ENCODE data around the gene DRC1. TPM values are rescaled to one million over a fixed set of nuclear protein-coding genes. Genes with fewer than 3 reads are reported as not detected.

DRC1 gene
- total RNA-seq, 1 donor from 2014 or later, result not detected

DNA sequence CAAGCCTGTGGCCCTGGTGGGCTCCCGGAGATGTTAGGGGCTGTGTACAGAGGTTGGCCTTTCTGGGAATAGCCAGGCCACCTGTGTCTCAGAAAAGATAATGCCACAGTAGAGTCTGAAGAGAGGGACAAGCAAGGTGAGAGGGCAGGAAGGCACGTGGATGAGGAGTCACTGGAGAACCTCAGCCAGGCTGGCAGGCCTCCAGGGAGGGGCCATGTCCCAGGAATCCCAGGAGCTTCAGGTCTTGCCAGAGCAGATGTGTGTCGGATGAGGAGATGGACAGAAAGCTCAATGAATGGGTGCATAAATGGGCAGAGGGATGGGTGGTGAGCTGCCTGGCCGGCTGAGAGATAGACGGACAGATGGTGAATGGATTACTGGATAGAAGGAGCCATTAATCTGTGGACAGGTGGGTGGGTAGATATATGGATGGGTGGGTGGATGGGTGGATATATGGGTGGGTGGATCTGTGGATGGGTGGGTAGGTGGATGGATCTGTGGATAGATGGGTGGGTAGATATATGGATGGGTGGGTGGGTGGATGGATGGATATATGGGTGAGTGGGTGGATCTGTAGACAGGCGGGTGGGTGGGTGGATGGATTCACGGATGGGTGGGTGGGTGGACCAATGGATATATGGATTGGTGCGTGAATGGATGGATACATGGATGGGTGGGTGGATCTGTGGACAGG, 84.2 kb downstream of the DRC1 start:
- no peaks in the 10 kb centered on the region for H3K9me3 ChIP-seq
- intact Hi-C loops (cut with DNase I), result no loop called here
- H3K4me3 ChIP-seq, result no peak overlapping the region
- no peaks in the 10 kb centered on the region for H3K4me1 ChIP-seq
- TF ChIP-seq POLR2AphosphoS5 (IDR thresholded peaks at IDR 0.05; ENCODE audit: insufficient read depth in 1 of 2, low read depth in 1 of 2) (no peak), POLR2A (IDR thresholded peaks at IDR 0.05) (no peak)
- TF ChIP-seq, protein P1, sequence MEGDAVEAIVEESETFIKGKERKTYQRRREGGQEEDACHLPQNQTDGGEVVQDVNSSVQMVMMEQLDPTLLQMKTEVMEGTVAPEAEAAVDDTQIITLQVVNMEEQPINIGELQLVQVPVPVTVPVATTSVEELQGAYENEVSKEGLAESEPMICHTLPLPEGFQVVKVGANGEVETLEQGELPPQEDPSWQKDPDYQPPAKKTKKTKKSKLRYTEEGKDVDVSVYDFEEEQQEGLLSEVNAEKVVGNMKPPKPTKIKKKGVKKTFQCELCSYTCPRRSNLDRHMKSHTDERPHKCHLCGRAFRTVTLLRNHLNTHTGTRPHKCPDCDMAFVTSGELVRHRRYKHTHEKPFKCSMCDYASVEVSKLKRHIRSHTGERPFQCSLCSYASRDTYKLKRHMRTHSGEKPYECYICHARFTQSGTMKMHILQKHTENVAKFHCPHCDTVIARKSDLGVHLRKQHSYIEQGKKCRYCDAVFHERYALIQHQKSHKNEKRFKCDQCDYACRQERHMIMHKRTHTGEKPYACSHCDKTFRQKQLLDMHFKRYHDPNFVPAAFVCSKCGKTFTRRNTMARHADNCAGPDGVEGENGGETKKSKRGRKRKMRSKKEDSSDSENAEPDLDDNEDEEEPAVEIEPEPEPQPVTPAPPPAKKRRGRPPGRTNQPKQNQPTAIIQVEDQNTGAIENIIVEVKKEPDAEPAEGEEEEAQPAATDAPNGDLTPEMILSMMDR (IDR thresholded peaks at IDR 0.05), result no peak
- no peaks in the 10 kb centered on the region for H3K36me3 ChIP-seq
- DNase-seq (ENCODE audit: extremely low spot score in 2 of 2), result no peak
- no peaks in the 10 kb centered on the region for H3K27me3 ChIP-seq
- H3K27ac ChIP-seq, result no peak overlapping the region

DNA sequence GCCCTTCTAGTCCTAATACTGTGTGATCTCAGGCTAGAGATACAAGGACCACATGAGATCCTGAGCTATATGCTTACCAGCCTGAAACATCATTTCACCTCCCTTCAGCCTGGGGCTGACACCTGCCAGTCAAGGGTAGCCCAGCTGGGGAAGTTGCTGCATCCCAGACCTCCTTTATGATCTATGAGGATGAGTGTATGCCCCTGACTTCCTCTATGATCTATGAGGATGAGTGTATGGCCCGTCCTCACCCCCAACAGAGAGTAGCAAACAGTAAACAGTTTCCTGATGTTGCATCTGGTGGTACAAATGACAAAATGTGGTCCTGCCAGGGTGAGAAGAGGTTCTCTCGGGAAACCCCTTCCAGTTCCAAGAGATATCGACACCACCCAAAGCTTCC, 85.1 kb downstream of the DRC1 start:
- no peaks in the 10 kb centered on the region for H3K27me3 ChIP-seq
- H3K9me3 ChIP-seq, result no peaks in the 10 kb centered on the region
- H3K36me3 ChIP-seq, result no peaks in the 10 kb centered on the region
- H3K4me1 ChIP-seq, result no peaks in the 10 kb centered on the region
- H3K4me3 ChIP-seq, result no peak overlapping the region
- H3K27ac ChIP-seq, result no peak overlapping the region
- intact Hi-C loops (cut with DNase I), result no loop called here
- no peak for DNase-seq (ENCODE audit: extremely low spot score in 2 of 2)
- TF ChIP-seq, protein P1 (IDR thresholded peaks at IDR 0.05), result no peak
- no peak for TF ChIP-seq POLR2A (IDR thresholded peaks at IDR 0.05)
- no peak for TF ChIP-seq POLR2AphosphoS5 (IDR thresholded peaks at IDR 0.05; ENCODE audit: insufficient read depth in 1 of 2, low read depth in 1 of 2)

DNA sequence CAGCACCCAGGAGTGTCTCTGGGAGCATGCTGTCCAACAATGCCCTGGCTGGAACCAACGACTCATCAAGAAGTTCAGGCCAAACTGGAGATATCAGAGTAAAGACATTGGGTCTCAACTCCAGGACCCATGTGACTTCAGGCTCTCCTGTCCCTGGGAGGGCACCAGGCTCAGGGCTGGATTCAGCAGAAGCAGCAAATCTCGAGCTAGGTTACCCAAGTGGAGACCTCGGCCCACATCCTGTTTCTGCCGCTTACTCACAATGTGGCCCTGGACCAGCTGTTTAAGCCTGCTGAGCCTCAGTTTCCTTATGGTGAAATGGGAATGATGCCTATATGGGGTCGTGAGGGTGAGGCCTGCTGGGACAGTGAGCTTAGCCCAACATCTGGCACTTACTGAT, 85.5 kb downstream of the DRC1 start:
- Histone ChIP-seq H3K4me3 (no peak overlapping the region), H3K27me3 (no peaks in the 10 kb centered on the region), H3K27ac (no peak overlapping the region), H3K9me3 (no peaks in the 10 kb centered on the region), H3K4me1 (no peaks in the 10 kb centered on the region), H3K36me3 (no peaks in the 10 kb centered on the region)
- TF ChIP-seq POLR2A (IDR thresholded peaks at IDR 0.05) (no peak), POLR2AphosphoS5 (IDR thresholded peaks at IDR 0.05; ENCODE audit: insufficient read depth in 1 of 2, low read depth in 1 of 2) (no peak)
- TF ChIP-seq, protein P1 (IDR thresholded peaks at IDR 0.05), result no peak
- intact Hi-C loops (cut with DNase I), result no loop called here
- DNase-seq (ENCODE audit: extremely low spot score in 2 of 2), result no peak

DNA sequence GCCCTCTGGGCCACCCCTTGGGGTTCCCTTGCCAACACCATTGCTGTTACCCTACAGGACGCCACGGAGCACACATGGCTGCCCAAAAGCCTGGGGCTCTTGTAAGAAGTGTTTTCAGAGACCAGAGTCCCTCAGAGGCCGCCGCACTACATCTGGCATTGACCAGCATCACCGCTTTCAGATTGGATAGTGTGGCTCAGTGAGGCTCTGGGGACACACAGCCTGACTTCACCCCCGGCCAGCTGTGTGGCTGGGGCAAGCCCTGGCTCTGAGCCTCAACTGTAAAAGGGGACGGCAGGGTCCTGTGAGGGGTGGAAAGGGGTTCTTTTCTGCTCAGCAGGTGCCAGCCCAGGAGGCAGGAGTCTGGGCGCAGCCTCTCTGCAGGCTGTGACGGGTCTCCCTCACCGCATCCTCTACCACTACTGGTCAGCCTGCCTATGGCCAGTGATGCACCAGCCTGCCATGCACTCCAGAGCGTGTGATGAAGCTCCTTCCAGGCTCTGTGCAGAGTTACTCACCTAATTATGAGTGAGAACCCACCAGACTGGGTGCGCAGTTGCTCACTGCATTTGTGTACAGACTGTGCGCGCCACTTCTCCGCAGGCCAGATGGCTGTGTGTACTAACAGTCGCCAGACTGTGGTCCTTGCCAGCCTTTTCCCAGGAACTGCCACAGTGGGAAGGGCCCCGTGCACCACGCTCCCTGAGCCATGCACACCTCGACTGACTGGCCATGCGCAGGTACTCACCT, 86.9 kb downstream of the DRC1 start:
- no peak for DNase-seq (ENCODE audit: extremely low spot score in 2 of 2)
- H3K36me3 ChIP-seq, result no peaks in the 10 kb centered on the region
- H3K27ac ChIP-seq, result no peak overlapping the region
- H3K4me3 ChIP-seq, result no peak overlapping the region
- intact Hi-C loops (cut with DNase I), result no loop called here
- no peaks in the 10 kb centered on the region for H3K4me1 ChIP-seq
- H3K27me3 ChIP-seq, result no peaks in the 10 kb centered on the region
- H3K9me3 ChIP-seq, result no peaks in the 10 kb centered on the region
- TF ChIP-seq POLR2A (IDR thresholded peaks at IDR 0.05), result no peak
- TF ChIP-seq, protein P1 (IDR thresholded peaks at IDR 0.05), result no peak
- no peak for TF ChIP-seq POLR2AphosphoS5 (IDR thresholded peaks at IDR 0.05; ENCODE audit: insufficient read depth in 1 of 2, low read depth in 1 of 2)

All from vagina (tissue), 2 donors.